ENCODE measurements around the gene HDAC4.

HDAC4 gene

DNA sequence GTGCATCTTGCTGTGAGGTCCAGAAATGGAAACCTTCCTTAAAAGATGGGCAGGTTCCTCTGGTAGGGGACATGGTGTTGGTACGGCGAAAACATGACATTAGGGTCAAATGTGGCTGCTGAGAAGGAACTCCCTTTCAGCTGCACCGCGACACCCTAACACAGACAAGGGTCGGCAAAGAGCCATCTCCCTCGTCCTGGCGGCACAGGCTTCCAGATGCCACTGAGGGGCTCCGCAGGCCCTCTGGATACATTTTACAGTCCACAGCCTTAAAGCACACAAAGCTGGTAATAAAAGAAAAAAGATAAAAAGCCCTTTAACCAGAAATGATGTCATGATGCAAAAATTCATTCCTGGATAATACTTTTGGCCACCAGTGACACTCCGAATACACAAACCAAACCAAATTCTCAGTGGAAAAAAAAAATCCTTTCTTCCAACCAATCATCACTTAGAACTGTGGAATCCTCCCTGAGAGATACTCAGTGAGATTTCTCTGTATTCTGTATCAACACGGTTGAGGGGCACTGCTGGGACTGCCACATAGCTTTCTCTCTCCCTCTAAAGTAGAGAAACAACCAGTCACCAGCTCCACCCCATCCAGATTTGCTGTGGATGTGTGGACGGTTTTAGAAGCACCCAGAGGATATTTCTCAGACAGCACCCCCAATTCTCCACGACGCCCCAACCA, 174.8 kb downstream of the HDAC4 start:
- TF ChIP-seq Cebpa-rat (IDR thresholded peaks at IDR 0.05): no peak
- peak overlapping the region; percentile 51 to 95 (median 77) for H3K4me2 ChIP-seq
- peaks cover 93 to 100% (median 99%) of the 10 kb centered on the region in 10 experiments for H3K4me1 ChIP-seq
- H3K27me3 ChIP-seq: no peaks in the 10 kb centered on the region
- no peak overlapping the region; a peak in 1 of 20 replicates for H3K4me3 ChIP-seq
- peak overlapping the region in 10 of 11 experiments; percentile 5 to 66 (median 46); a peak in 16 of 22 replicates for H3K9ac ChIP-seq
- no peaks in the 10 kb centered on the region for H3K36me3 ChIP-seq
- H3K27ac ChIP-seq: peak overlapping the region in 9 of 11 experiments; percentile 48 to 98 (median 95); a peak in 18 of 22 replicates
- peaks cover 0 to 100% (median 0%) of the 10 kb centered on the region in 11 experiments; a peak in 9 of 22 replicates for H4K20me1 ChIP-seq
- 0 out of 22 replicates have a peak, but pooled peaks cover 0 to under 1% (median 0%) of the 10 kb centered on the region in 11 experiments for H3K9me3 ChIP-seq (replicated peaks in 1 of 11)

DNA sequence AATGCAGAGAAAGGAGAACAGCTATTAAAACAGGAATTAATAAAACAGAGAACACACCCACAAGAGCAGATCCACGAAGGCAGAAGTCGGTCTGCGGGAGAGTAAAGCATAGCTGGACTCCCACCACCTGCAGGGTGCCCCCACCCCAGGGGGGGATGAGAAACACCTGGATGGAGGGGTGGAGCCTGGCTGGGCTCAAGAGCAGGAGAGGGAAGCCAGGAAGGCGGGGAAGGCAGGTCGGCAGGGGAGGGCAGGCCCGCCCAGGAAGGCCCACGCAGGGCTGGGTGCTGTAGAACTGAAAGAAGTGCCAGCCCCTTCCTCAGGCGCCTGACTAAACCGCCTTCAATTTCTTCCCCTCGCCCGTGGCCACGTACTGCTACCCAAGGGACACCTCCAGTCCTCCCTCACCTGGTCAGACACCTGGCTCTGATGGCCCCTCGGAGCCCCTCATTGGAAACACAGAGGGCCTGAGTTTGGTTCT, 175.4 kb downstream of the HDAC4 start:
- Histone ChIP-seq H3K4me3 (peak overlapping the region in 1 of 10 experiments; percentile 16; a peak in 1 of 20 replicates), H4K20me1 (peaks cover 0 to 100% (median 0%) of the 10 kb centered on the region in 11 experiments; a peak in 9 of 22 replicates), H3K9ac (peak overlapping the region in 10 of 11 experiments; percentile 5 to 66 (median 46); a peak in 14 of 22 replicates), H3K27ac (peak overlapping the region in 9 of 11 experiments; percentile 48 to 98 (median 95); a peak in 18 of 22 replicates), H3K9me3 (replicated peaks in 1 of 11) (peaks cover 0 to 6% (median 0%) of the 10 kb centered on the region in 11 experiments; a peak in 2 of 22 replicates), H3K27me3 (no peaks in the 10 kb centered on the region), H3K36me3 (0 out of 22 replicates have a peak, but pooled peaks cover 0 to 1% (median 0%) of the 10 kb centered on the region in 11 experiments), H3K4me2 (peak overlapping the region; percentile 51 to 95 (median 77)), H3K4me1 (peaks cover 93 to 100% (median 98%) of the 10 kb centered on the region in 10 experiments)
- no peak for TF ChIP-seq Cebpa-rat (IDR thresholded peaks at IDR 0.05)

DNA sequence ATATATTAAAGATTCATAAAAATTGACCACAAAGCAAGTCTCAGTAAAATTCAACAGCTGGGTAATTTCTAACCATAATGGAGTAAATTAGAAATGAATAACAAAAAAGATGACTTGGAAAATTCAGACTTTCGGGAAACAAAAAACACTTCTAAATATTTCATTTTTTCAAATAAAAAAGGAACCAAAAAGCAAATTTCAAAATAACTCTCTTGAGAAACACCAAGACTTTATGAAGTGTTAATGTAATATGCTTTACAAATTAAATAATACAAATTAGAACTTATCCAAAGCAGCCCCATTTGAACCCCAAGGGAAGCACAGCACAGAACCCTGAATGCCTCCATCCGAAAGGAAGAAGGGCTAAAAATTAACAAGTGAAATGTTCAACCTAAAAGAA, 175.9 kb downstream of the HDAC4 start:
- Histone ChIP-seq H3K4me1 (peaks cover 93 to 100% (median 97%) of the 10 kb centered on the region in 10 experiments), H3K4me3 (no peak overlapping the region), H3K4me2 (peak overlapping the region; percentile 51 to 95 (median 87); a peak in 21 of 22 replicates), H3K27me3 (no peaks in the 10 kb centered on the region), H3K9ac (peak overlapping the region in 6 of 11 experiments; percentile 5 to 82 (median 52); a peak in 10 of 22 replicates), H3K36me3 (0 out of 22 replicates have a peak, but pooled peaks cover 0 to 4% (median 0%) of the 10 kb centered on the region in 11 experiments), H3K9me3 (replicated peaks in 1 of 11) (peaks cover 0 to 11% (median 0%) of the 10 kb centered on the region in 11 experiments; a peak in 3 of 22 replicates), H3K27ac (peak overlapping the region in 9 of 11 experiments; percentile 83 to 98 (median 95); a peak in 17 of 22 replicates), H4K20me1 (peaks cover 0 to 100% (median 0%) of the 10 kb centered on the region in 11 experiments; a peak in 9 of 22 replicates)
- no peak for TF ChIP-seq Cebpa-rat (IDR thresholded peaks at IDR 0.05)

DNA sequence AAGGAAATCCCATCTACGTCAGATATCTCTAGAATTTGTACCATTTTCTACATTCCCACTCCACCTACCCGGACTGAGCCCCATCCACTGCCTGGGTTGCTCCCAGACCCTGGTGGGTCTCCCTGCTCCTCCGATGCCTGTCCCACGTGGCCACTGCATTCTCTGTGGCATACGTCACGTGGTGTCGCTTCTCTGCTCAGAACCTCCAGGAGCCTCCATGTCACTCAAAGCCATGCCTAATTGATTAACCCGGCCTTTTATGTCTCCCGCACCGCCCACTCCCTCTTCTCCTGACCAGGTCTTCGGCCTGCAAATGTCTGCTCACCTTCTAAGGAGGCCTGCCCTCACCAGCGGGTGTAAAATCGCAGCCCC, 176.6 kb downstream of the HDAC4 start:
- Histone ChIP-seq H3K36me3 (0 out of 22 replicates have a peak, but pooled peaks cover 0 to 4% (median 0%) of the 10 kb centered on the region in 11 experiments), H3K4me3 (no peak overlapping the region; a peak in 1 of 20 replicates), H3K9me3 (replicated peaks in 1 of 11) (peaks cover 0 to 13% (median 0%) of the 10 kb centered on the region in 11 experiments; a peak in 4 of 22 replicates), H3K27me3 (no peaks in the 10 kb centered on the region), H3K27ac (peak overlapping the region in 9 of 11 experiments; percentile 83 to 98 (median 95); a peak in 18 of 22 replicates), H4K20me1 (peaks cover 0 to 97% (median 0%) of the 10 kb centered on the region in 11 experiments; a peak in 9 of 22 replicates), H3K9ac (peak overlapping the region in 9 of 11 experiments; percentile 70 to 84 (median 82); a peak in 14 of 22 replicates), H3K4me2 (peak overlapping the region; percentile 82 to 95 (median 90)), H3K4me1 (peaks cover 86 to 96% (median 93%) of the 10 kb centered on the region in 10 experiments)
- no peak for TF ChIP-seq Cebpa-rat (IDR thresholded peaks at IDR 0.05)

DNA sequence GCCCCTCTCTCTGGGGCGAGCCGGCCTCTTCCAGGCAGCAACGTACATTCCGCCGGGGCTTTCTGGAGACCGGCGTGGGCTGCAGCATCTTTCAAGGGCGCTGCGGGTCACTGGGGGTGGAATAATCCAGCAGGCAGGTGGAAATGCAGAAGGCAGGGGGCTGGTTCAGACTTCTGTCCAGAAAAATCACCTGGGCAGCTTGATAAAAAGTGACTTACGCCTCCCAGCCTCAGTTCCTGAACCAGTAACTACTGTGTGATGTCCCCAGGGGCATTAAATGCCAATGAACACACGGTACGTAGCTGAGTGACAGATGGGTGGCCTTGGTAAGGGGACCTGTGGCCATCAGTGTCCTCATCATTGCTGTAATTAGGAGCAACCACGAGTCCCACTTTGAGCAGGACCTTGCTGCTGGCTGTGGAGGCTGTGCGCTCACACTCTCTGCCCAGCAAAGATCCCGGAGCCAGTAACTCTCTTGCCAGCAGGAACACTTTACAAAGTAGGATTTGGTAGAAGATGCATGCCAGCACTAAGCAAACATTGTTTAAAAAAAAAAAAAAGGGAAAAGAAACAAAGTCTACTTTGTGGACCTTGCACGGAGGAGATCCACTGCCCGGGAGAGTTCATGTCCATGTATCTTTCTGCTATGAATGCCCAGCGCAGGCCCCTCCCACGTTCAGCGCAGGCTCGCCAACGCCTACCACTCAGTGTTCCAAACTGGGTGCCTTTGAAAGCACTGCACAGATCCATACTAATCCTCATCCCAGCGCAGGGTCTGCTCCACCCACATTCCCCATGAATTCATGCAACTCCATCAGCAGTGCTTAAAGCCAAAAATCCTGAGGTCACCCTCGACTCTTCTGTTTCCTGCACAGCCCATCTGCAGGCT, 177.3 kb downstream of the HDAC4 start:
- TF ChIP-seq Cebpa-rat (IDR thresholded peaks at IDR 0.05): peak in 1 of 11 experiments; percentile 1; a peak in 1 of 22 replicates
- peak overlapping the region in 1 of 10 experiments; percentile 6; a peak in 1 of 20 replicates for H3K4me3 ChIP-seq
- H3K4me2 ChIP-seq: peak overlapping the region; percentile 82 to 95 (median 90)
- H3K27ac ChIP-seq: peak overlapping the region in 10 of 11 experiments; percentile 79 to 98 (median 94); a peak in 20 of 22 replicates
- peaks cover 0 to 13% (median 0%) of the 10 kb centered on the region in 11 experiments; a peak in 4 of 22 replicates for H3K9me3 ChIP-seq (replicated peaks in 1 of 11)
- H3K27me3 ChIP-seq: no peaks in the 10 kb centered on the region
- H3K9ac ChIP-seq: peak overlapping the region in 10 of 11 experiments; percentile 65 to 84 (median 82); a peak in 17 of 22 replicates
- peaks cover 79 to 90% (median 89%) of the 10 kb centered on the region in 10 experiments for H3K4me1 ChIP-seq
- 0 out of 22 replicates have a peak, but pooled peaks cover 0 to 4% (median 0%) of the 10 kb centered on the region in 11 experiments for H3K36me3 ChIP-seq
- peaks cover 0 to 90% (median 0%) of the 10 kb centered on the region in 11 experiments; a peak in 9 of 22 replicates for H4K20me1 ChIP-seq

DNA sequence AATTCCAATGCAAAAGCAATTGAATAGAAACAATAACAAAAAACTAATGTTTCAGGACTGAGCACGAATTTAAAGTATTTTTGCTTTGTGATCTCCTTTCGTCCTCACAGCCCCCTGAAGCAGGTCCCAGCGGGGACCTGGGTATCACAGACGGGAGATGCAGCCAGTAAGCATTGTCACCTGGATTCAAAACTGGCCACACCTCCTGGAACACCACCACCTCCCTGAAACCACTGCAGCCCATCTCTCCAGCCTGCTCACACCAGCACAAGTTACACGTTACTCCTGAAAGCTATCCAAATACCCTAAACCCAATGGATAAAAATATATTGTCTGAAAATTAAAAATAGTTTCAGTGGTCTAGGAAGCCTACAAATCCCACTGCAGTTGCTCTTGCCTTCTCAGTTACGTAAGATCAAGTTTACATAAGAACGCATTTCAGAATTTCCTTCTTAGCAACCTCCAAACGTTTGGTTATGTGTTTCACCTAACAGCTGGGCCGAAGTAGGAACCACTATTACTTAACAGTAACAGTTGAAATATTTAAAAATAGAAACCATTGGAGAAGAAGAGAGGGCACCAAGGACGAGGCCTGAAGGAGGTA, 178.0 kb downstream of the HDAC4 start:
- H3K4me1 ChIP-seq: peaks cover 72 to 84% (median 83%) of the 10 kb centered on the region in 10 experiments
- peak overlapping the region; percentile 48 to 98 (median 94); a peak in 21 of 22 replicates for H3K27ac ChIP-seq
- H3K9ac ChIP-seq: peak overlapping the region; percentile 53 to 84 (median 82); a peak in 20 of 22 replicates
- H3K4me3 ChIP-seq: peak overlapping the region in 6 of 10 experiments; percentile 3 to 48 (median 14); a peak in 8 of 20 replicates
- 0 out of 22 replicates have a peak, but pooled peaks cover 0 to 4% (median 0%) of the 10 kb centered on the region in 11 experiments for H3K36me3 ChIP-seq
- peak in 7 of 11 experiments; percentile 35 to 91 (median 80); a peak in 11 of 22 replicates for TF ChIP-seq Cebpa-rat (IDR thresholded peaks at IDR 0.05)
- peaks cover 0 to 85% (median 0%) of the 10 kb centered on the region in 11 experiments; a peak in 9 of 22 replicates for H4K20me1 ChIP-seq
- peaks cover 0 to 13% (median 0%) of the 10 kb centered on the region in 11 experiments; a peak in 4 of 22 replicates for H3K9me3 ChIP-seq (replicated peaks in 1 of 11)
- H3K27me3 ChIP-seq: no peaks in the 10 kb centered on the region
- peak overlapping the region; percentile 82 to 95 (median 90) for H3K4me2 ChIP-seq

DNA sequence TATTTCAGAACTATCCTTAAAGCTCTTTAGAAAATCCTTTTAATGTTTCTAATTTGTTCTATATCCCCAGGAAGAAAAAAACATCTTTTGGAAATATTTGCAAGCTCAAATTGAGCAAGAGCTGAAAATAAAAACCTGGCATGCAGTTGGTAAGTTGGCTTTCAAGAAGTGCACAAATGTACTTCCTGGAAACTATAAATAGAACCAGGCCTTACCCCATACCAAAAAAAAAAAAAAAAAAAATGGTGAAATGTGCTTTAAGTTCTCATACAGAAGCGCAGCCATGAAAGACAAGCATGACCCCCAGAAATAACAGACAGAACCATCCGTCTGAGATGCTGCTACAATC, 178.5 kb downstream of the HDAC4 start:
- Histone ChIP-seq H3K9ac (peak overlapping the region; percentile 61 to 84 (median 82); a peak in 21 of 22 replicates), H3K4me2 (peak overlapping the region; percentile 82 to 95 (median 90)), H3K36me3 (0 out of 22 replicates have a peak, but pooled peaks cover 0 to 4% (median 0%) of the 10 kb centered on the region in 11 experiments), H3K4me1 (peaks cover 69 to 84% (median 83%) of the 10 kb centered on the region in 10 experiments), H4K20me1 (peaks cover 0 to 85% (median 0%) of the 10 kb centered on the region in 11 experiments; a peak in 8 of 22 replicates), H3K27ac (peak overlapping the region; percentile 54 to 98 (median 94); a peak in 21 of 22 replicates), H3K4me3 (peak overlapping the region in 7 of 10 experiments; percentile 3 to 48 (median 17); a peak in 9 of 20 replicates), H3K27me3 (no peaks in the 10 kb centered on the region), H3K9me3 (replicated peaks in 1 of 11) (peaks cover 0 to 13% (median 0%) of the 10 kb centered on the region in 11 experiments; a peak in 4 of 22 replicates)
- peak in 2 of 11 experiments; percentile 63 to 69; a peak in 4 of 22 replicates for TF ChIP-seq Cebpa-rat (IDR thresholded peaks at IDR 0.05)

Data from BLaER1 treated with 17β-estradiol and CSF1 and Interleukin-3, amounts not matched to agents 10 nM and 100 nM (cell line).